SH-SY5Y (cell line): Measurements from ENCODE around the gene CHN2.

Source experiments
- GATA2 ChIP-seq: IDR thresholded peaks from 2 replicates; pipeline ENCODE4 v1.6.1; 2011; ENCODE audit warnings: mild to moderate bottlenecking, low read depth, low read length
- GATA3 ChIP-seq: IDR thresholded peaks from 2 replicates; pipeline ENCODE4 v1.6.1; 2011; ENCODE audit warnings: low read depth, mild to moderate bottlenecking, low read length, moderate library complexity

DNA sequence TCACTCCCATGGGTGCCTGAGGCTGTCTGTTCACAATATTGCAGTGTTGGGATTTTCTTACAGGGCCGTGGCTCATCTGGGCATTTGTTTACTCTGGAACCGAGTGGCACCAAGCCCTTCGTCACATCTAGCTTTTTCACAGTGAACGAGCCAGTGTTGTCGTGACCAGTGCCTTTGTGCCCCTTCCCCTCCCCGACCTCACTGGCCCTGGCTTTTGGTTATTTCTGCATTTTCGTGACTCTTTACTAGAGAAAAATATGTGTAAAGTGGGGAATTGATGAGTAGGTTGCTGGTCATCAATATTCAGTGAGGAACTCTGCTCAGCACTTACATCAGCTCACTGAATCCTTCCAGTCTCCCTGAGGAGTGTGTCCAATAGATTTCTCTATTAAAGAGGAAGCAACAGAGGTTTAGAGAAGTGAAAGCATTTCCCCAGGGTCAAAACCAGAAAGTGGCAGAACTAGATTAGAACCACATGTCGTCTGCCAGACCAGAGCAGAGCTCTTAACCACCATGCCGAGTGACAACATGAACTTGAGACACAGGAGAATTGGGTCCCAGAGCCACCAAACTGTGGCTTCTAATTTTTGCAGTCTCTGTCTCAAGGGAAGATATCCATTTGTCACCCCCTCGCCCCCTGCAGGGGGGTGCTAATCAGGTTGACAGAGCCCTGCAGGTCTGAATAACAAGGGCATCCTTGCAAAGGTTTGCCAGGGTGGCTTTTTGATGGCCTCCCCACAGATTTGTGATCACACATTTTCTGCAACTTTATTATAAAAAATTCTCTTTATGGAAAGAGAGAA lies 125.3 kb downstream of the CHN2 start:
- 0 out of 2 replicates have a peak, but pooled peaks have one; percentile 7 for TF ChIP-seq GATA3
- TF ChIP-seq GATA2: no peak
